OCI-LY7 (cell line): ENCODE data around the gene CEP78. TPM values are rescaled to one million over a fixed set of nuclear protein-coding genes. Genes with fewer than 3 reads are reported as not detected.

ENCODE experiments used
- BruUV-seq: library from RNA; stranded (reverse); fragments of 400-500 nt; replicated peaks from 2 replicates; lab custom pipeline; 2021; lab: Mats Ljungman, UMichigan
- CTCF ChIA-PET: fragments of 300-600 bp; sonication (Branson Sonifier 250); formaldehyde crosslinking; loops from one replicate; lab custom pipeline; 2022; ENCODE audit warnings: antibody characterized with exemption; ENCODE audit not compliant: unreplicated experiment; lab: Charles Lee
- POLR2A ChIA-PET: fragments of 300-600 bp; sonication (Branson Sonifier 250); formaldehyde crosslinking; loops from one replicate; lab custom pipeline; 2022; ENCODE audit warnings: antibody characterized with exemption; lab: Charles Lee
- DNase-seq: peaks from one replicate; pipeline ENCODE4 v3.0.0-alpha.2; 2015; ENCODE audit warnings: low spot score
- H2AFZ ChIP-seq: fragments of 200-600 bp; sonication (generic), shearing (Covaris generic); 2 replicates; pipeline ENCODE4 v1.6.1; 2014; ENCODE audit warnings: mild to moderate bottlenecking, antibody characterized with exemption, low read length, moderate library complexity
- H3K27ac ChIP-seq: fragments of 200-600 bp; sonication (generic); 2 replicates; pipeline ENCODE4 v1.5.1; 2014; ENCODE audit warnings: mixed run types, low read depth, mild to moderate bottlenecking, moderate library complexity, low read length, inconsistent platforms; ENCODE audit not compliant: poor library complexity, severe bottlenecking
- H3K36me3 ChIP-seq: fragments of 200-600 bp; sonication (generic); 2 replicates; pipeline ENCODE4 v1.6.1; 2014; ENCODE audit warnings: mild to moderate bottlenecking, antibody characterized with exemption, low read length, moderate library complexity, mixed read lengths; ENCODE audit not compliant: insufficient read depth
- H3K4me1 ChIP-seq: fragments of 200-600 bp; sonication (generic); 2 replicates; pipeline ENCODE4 v1.5.1; 2014; ENCODE audit warnings: mild to moderate bottlenecking, low read length; ENCODE audit not compliant: insufficient read depth, poor library complexity, severe bottlenecking
- H3K4me2 ChIP-seq: fragments of 200-600 bp; sonication (generic); 2 replicates; pipeline ENCODE4 v1.6.1; 2014; ENCODE audit warnings: mild to moderate bottlenecking, low read length
- H3K4me3 ChIP-seq: fragments of 200-600 bp; sonication (generic); 2 replicates; pipeline ENCODE4 v1.5.1; 2014; ENCODE audit warnings: mild to moderate bottlenecking, low read depth, low read length; ENCODE audit not compliant: poor library complexity, severe bottlenecking
- H3K79me2 ChIP-seq: fragments of 200-600 bp; sonication (generic); 2 replicates; pipeline ENCODE4 v1.6.1; 2016; ENCODE audit warnings: low read depth, mild to moderate bottlenecking, low read length, moderate library complexity, mixed read lengths; ENCODE audit not compliant: insufficient read depth
- H3K9me2 ChIP-seq: fragments of 200-600 bp; sonication (generic); 2 replicates; pipeline ENCODE4 v1.6.1; 2016; ENCODE audit warnings: mild to moderate bottlenecking, low read length, mixed read lengths; ENCODE audit not compliant: insufficient read depth
- H3K9me3 ChIP-seq: fragments of 200-600 bp; sonication (generic); 2 replicates; pipeline ENCODE4 v1.6.1; 2014; ENCODE audit warnings: mild to moderate bottlenecking, mixed run types, low read length, mixed read lengths
- H4K20me1 ChIP-seq: fragments of 200-600 bp; sonication (generic); 2 replicates; pipeline ENCODE4 v1.6.1; 2014; ENCODE audit warnings: mild to moderate bottlenecking, antibody characterized with exemption, low read length, moderate library complexity, mixed read lengths; ENCODE audit not compliant: insufficient read depth
- CTCF ChIP-seq: fragments of 200-600 bp; sonication (generic); conservative IDR thresholded peaks from 2 replicates; pipeline ENCODE4 v1.5.1; 2014; ENCODE audit warnings: mild to moderate bottlenecking, antibody characterized with exemption, low read length, moderate library complexity, mixed read lengths
- EZH2phosphoT487 ChIP-seq: fragments of 200-600 bp; sonication (generic); IDR thresholded peaks from 2 replicates; pipeline ENCODE4 v1.6.1; 2018; ENCODE audit warnings: low read depth, borderline replicate concordance, mild to moderate bottlenecking, mixed run types, antibody characterized with exemption, low read length, moderate library complexity, mixed read lengths
- intact Hi-C: fragments of 100-400 bp; cut with micrococcal nuclease; formaldehyde crosslinking; loops from one replicate; pipeline ENCODE4 v1.10.0; 2022; ENCODE audit not compliant: unreplicated experiment
- total RNA-seq, 2 experiments: library from RNA; depleted of rRNA in 1 of 2; stranded (reverse); fragments of >200 nt in 1 of 2; shearing (Covaris generic) in 1 of 2; gene quantifications; 2 replicates each; pipeline ENCODE4 v1.2.3, GENCODE V29; 2014 to 2022

Gene CEP78
- total RNA-seq, 2 experiments from 2014 or later: 49.5 to 59.3 TPM

- no peak overlapping the region for H3K4me3 ChIP-seq
- no peaks in the 10 kb centered on the region for H4K20me1 ChIP-seq
- H3K4me1 ChIP-seq: no peaks in the 10 kb centered on the region
- no TSS peak for BruUV-seq
- ChIA-PET CTCF (no interaction called here), POLR2A (interaction anchor here (1.2 kb wide), 1 partner anchor 7 kb away, joined by 3 read pairs; no protein-coding TSS in a partner anchor)
- no peaks in the 10 kb centered on the region for H3K79me2 ChIP-seq
- DNase-seq: no peak
- intact Hi-C loops: no loop called here
- H3K27ac ChIP-seq: no peak overlapping the region
- peaks cover 94% of the 10 kb centered on the region for H3K36me3 ChIP-seq
- no peaks in the 10 kb centered on the region for H3K9me2 ChIP-seq
- TF ChIP-seq CTCF (no peak), EZH2phosphoT487 (no peak)
- H2AFZ ChIP-seq: no peak overlapping the region
- no peak overlapping the region for H3K4me2 ChIP-seq
- no peaks in the 10 kb centered on the region for H3K9me3 ChIP-seq
Observed at GRCh38 chr9:78248635-78249034, 12.8 kb downstream of the CEP78 start.

- Histone ChIP-seq H3K36me3 (peaks cover 93% of the 10 kb centered on the region), H3K79me2 (no peaks in the 10 kb centered on the region), H3K27ac (no peak overlapping the region), H3K4me2 (no peak overlapping the region), H3K9me3 (no peaks in the 10 kb centered on the region), H4K20me1 (no peaks in the 10 kb centered on the region), H3K4me1 (no peaks in the 10 kb centered on the region), H3K4me3 (no peak overlapping the region), H2AFZ (no peak overlapping the region), H3K9me2 (no peaks in the 10 kb centered on the region)
- ChIA-PET CTCF (no interaction called here), POLR2A (no interaction called here)
- no TSS peak for BruUV-seq
- intact Hi-C loops: no loop called here
- TF ChIP-seq EZH2phosphoT487: no peak
- TF ChIP-seq CTCF: no peak
- DNase-seq: no peak
Observed at GRCh38 chr9:78249542-78249941, 13.7 kb downstream of the CEP78 start.

- CTCF ChIA-PET: no interaction called here
- TF ChIP-seq CTCF (no peak), EZH2phosphoT487 (no peak)
Observed at GRCh38 chr9:78252616-78253015, 16.7 kb downstream of the CEP78 start.

More at GRCh38 chr9:78252616-78253015, 16.7 kb downstream of the CEP78 start:
- Histone ChIP-seq H4K20me1 (no peaks in the 10 kb centered on the region), H2AFZ (no peak overlapping the region), H3K4me3 (no peak overlapping the region), H3K9me3 (no peaks in the 10 kb centered on the region), H3K27ac (no peak overlapping the region), H3K79me2 (no peaks in the 10 kb centered on the region), H3K36me3 (peaks cover 95% of the 10 kb centered on the region), H3K9me2 (no peaks in the 10 kb centered on the region), H3K4me1 (no peaks in the 10 kb centered on the region), H3K4me2 (no peak overlapping the region)
- no peak for DNase-seq
- intact Hi-C loops: loop anchor here (10.0 kb wide), 1 partner anchor 342 kb away; no protein-coding TSS in a partner anchor
- BruUV-seq: no TSS peak
- POLR2A ChIA-PET: interaction anchor here (0.7 kb wide), 1 partner anchor 10 kb away, joined by 3 read pairs; no protein-coding TSS in a partner anchor
